ENCODE measurements around the gene ACTL7B. TPM values are rescaled to one million over a fixed set of nuclear protein-coding genes. Genes with fewer than 3 reads are reported as not detected.
"Not testable (repeated sequence)": the region's sequence is repeated elsewhere in the genome, so short reads cannot be mapped to it uniquely, and the experiment has no call there.

Gene ACTL7B
- total RNA-seq, 1 donor from 2014 or later = not detected

GRCh38 chr9:108845507-108845906 lies 10.3 kb downstream of the ACTL7B start:
- DNase-seq (ENCODE audit: low read depth) = no peak
- H3K4me3 ChIP-seq (ENCODE audit: low read depth, low read length) = no peak overlapping the region
- no peak for TF ChIP-seq CTCF (conservative IDR thresholded peaks at IDR 0.05; ENCODE audit: low read depth, low read length)

GRCh38 chr9:108844856-108845255 lies 10.9 kb downstream of the ACTL7B start:
- TF ChIP-seq CTCF (conservative IDR thresholded peaks at IDR 0.05; ENCODE audit: low read depth, low read length) = no peak
- no peak overlapping the region for H3K4me3 ChIP-seq (ENCODE audit: low read depth, low read length)
- DNase-seq (ENCODE audit: low read depth) = no peak

GRCh38 chr9:108844391-108844790 lies 11.4 kb downstream of the ACTL7B start:
- DNase-seq (ENCODE audit: low read depth) = no peak
- no peak for TF ChIP-seq CTCF (conservative IDR thresholded peaks at IDR 0.05; ENCODE audit: low read depth, low read length)
- H3K4me3 ChIP-seq (ENCODE audit: low read depth, low read length) = no peak overlapping the region

GRCh38 chr9:108842610-108843295 lies 13.0 kb downstream of the ACTL7B start:
- DNase-seq (ENCODE audit: low read depth) = no peak
- no peak for TF ChIP-seq CTCF (conservative IDR thresholded peaks at IDR 0.05; ENCODE audit: low read depth, low read length)
- H3K4me3 ChIP-seq (ENCODE audit: low read depth, low read length) = no peak overlapping the region

GRCh38 chr9:108839561-108839960 lies 16.2 kb downstream of the ACTL7B start:
- not testable (repeated sequence) for DNase-seq (ENCODE audit: low read depth); H3K4me3 ChIP-seq (ENCODE audit: low read depth, low read length)

- TF ChIP-seq CTCF (conservative IDR thresholded peaks at IDR 0.05; ENCODE audit: low read depth, low read length) = no peak
- H3K4me3 ChIP-seq (ENCODE audit: low read depth, low read length) = no peak overlapping the region
- DNase-seq (ENCODE audit: low read depth) = no peak
Measured at GRCh38 chr9:108838017-108838416, 17.8 kb downstream of the ACTL7B start.

- DNase-seq (ENCODE audit: low read depth) = no peak
- no peak for TF ChIP-seq CTCF (conservative IDR thresholded peaks at IDR 0.05; ENCODE audit: low read depth, low read length)
- H3K4me3 ChIP-seq (ENCODE audit: low read depth, low read length) = no peak overlapping the region
Measured at GRCh38 chr9:108837530-108837929, 18.3 kb downstream of the ACTL7B start.

Measured in epithelial cell of proximal tubule (primary cell).